ENCODE measurements around the gene SLC51B.
"Not testable (repeated sequence)": the region's sequence is repeated elsewhere in the genome, so short reads cannot be mapped to it uniquely, and the experiment has no call there.

The SLC51B gene

DNA sequence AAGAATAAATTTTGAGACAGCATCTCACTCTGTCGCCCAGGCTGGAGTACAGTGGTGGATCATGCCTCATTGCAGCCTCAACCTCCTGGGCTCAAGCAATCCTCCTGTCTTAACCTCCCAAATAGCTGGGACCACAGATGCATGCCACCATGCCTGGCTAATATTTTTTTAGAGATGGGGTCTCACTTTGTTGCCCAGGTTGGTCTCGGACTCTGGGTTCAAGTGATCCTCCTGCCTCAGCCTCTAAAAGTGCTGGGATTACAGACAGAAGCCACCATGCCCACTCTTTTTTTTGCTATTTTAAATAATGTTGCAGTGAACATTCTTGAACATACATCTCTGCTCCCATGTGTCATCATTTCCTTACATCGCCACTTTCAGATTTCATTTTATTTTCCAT is 6.8 kb upstream of the SLC51B start:
- TF ChIP-seq POLR2AphosphoS5 (IDR thresholded peaks at IDR 0.05; ENCODE audit: low read depth, low read length), result no peak
- no peak for TF ChIP-seq PAX5 (IDR thresholded peaks at IDR 0.05; ENCODE audit: insufficient read depth, low read length, severe bottlenecking)
- TF ChIP-seq SPI1 (IDR thresholded peaks at IDR 0.05; ENCODE audit: low read depth, low read length), result no peak
- no peak for TF ChIP-seq POU2F2 (IDR thresholded peaks at IDR 0.05; ENCODE audit: low read depth, low read length)
- TF ChIP-seq TAF1 (IDR thresholded peaks at IDR 0.05; ENCODE audit: low read depth, low read length), result no peak
- no peak for TF ChIP-seq POLR2A (IDR thresholded peaks at IDR 0.05; ENCODE audit: low read depth, low read length)
- no peak for FAIRE-seq
- DNase-seq (ENCODE audit: insufficient read length, low spot score), result no peak

GRCh38 chr15:65038836-65039235 is 6.4 kb upstream of the SLC51B start:
- no peak for TF ChIP-seq POU2F2 (IDR thresholded peaks at IDR 0.05; ENCODE audit: low read depth, low read length)
- no peak for TF ChIP-seq POLR2AphosphoS5 (IDR thresholded peaks at IDR 0.05; ENCODE audit: low read depth, low read length)
- no peak for TF ChIP-seq POLR2A (IDR thresholded peaks at IDR 0.05; ENCODE audit: low read depth, low read length)
- no peak for TF ChIP-seq TAF1 (IDR thresholded peaks at IDR 0.05; ENCODE audit: low read depth, low read length)
- no peak for TF ChIP-seq SPI1 (IDR thresholded peaks at IDR 0.05; ENCODE audit: low read depth, low read length)
- no peak for TF ChIP-seq PAX5 (IDR thresholded peaks at IDR 0.05; ENCODE audit: insufficient read depth, low read length, severe bottlenecking)
- no peak for FAIRE-seq
- no peak for DNase-seq (ENCODE audit: insufficient read length, low spot score)

GRCh38 chr15:65040461-65040860 is 4.7 kb upstream of the SLC51B start:
- TF ChIP-seq POLR2AphosphoS5 (IDR thresholded peaks at IDR 0.05; ENCODE audit: low read depth, low read length) (no peak), SPI1 (IDR thresholded peaks at IDR 0.05; ENCODE audit: low read depth, low read length) (0 out of 2 replicates have a peak, but pooled peaks have one; percentile 14)
- no peak for FAIRE-seq

DNA sequence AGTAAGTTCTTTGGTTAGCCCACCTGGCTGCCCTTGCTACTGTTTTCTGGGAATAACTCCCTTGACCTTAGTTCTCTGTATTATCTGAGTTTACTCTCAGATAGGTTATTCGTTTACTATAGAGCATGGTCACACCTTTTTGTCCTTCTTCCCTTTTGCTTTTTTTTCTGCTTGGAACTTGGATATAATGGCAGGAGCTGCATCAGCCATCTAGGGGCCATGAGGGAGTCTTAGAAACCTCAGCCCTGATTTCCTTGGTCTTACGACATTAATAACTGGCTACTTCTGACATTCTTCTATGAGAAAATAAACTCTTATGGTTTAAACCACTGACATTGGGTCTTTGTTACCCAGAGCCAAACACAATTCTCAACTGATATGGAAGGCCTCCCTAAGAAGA is 3.4 kb upstream of the SLC51B start:
- DNase-seq (ENCODE audit: insufficient read length, low spot score) (no peak), FAIRE-seq (no peak)
- TF ChIP-seq POLR2A (IDR thresholded peaks at IDR 0.05; ENCODE audit: low read depth, low read length) (no peak), POU2F2 (IDR thresholded peaks at IDR 0.05; ENCODE audit: low read depth, low read length) (no peak), SPI1 (IDR thresholded peaks at IDR 0.05; ENCODE audit: low read depth, low read length) (no peak), TAF1 (IDR thresholded peaks at IDR 0.05; ENCODE audit: low read depth, low read length) (no peak), POLR2AphosphoS5 (IDR thresholded peaks at IDR 0.05; ENCODE audit: low read depth, low read length) (no peak), PAX5 (IDR thresholded peaks at IDR 0.05; ENCODE audit: insufficient read depth, low read length, severe bottlenecking) (no peak)

More at GRCh38 chr15:65040461-65040860, 4.7 kb upstream of the SLC51B start:
- DNase-seq (ENCODE audit: insufficient read length, low spot score), result no peak

DNA sequence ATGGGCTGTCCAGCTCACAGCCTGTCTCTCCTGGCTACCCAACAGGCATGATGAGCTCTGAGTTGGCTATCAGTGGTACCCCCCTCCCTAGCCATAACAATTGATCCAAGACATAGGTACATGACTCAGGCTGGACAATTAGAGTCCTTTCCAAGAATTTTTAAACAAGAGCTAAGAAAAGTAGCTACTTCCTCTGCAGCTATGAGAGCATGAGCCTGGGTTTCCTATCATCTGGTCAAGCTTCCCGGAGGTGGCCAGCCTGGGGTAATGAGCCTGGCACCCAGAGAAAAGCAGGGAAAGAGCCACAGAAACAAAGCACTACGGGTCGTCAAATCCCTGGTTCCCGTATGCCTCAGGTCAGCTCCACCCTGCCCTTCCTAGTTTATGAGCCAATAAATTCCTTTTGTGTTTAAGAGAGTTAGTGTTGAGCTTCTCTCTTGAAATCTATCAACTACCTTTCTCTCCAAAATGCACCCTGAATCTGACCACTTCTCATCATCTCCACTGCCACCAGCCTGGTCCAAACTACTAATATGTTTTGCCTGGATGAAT is 2.3 kb upstream of the SLC51B start:
- no peak for FAIRE-seq
- DNase-seq (ENCODE audit: insufficient read length, low spot score), result no peak
- TF ChIP-seq POU2F2 (IDR thresholded peaks at IDR 0.05; ENCODE audit: low read depth, low read length) (no peak), PAX5 (IDR thresholded peaks at IDR 0.05; ENCODE audit: insufficient read depth, low read length, severe bottlenecking) (no peak), POLR2A (IDR thresholded peaks at IDR 0.05; ENCODE audit: low read depth, low read length) (no peak)

DNA sequence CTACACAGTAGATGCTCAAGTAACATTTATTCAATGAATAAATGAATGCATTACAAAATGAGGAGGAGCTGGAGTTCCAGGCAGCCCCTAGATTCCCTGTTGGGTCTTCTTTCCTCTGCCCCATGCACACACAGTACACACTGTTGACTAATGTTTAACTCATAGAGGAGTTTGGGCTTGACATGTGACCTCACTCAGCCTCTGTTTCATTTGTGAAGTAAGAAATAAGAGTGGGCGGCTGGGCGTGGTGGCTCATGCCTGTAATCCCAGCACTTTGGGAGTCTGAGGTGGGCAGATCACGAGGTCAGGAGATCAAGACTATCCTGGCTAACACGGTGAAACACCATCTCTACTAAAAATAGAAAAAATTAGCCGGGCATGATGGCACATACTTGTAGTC is 969 bp upstream of the SLC51B start:
- FAIRE-seq; DNase-seq (ENCODE audit: insufficient read length, low spot score): not testable (repeated sequence)

- DNase-seq (ENCODE audit: insufficient read length, low spot score), result no peak
- TF ChIP-seq PAX5 (IDR thresholded peaks at IDR 0.05; ENCODE audit: insufficient read depth, low read length, severe bottlenecking) (no peak), POLR2A (IDR thresholded peaks at IDR 0.05; ENCODE audit: low read depth, low read length) (no peak), POLR2AphosphoS5 (IDR thresholded peaks at IDR 0.05; ENCODE audit: low read depth, low read length) (no peak), POU2F2 (IDR thresholded peaks at IDR 0.05; ENCODE audit: low read depth, low read length) (no peak), SPI1 (IDR thresholded peaks at IDR 0.05; ENCODE audit: low read depth, low read length) (no peak), TAF1 (IDR thresholded peaks at IDR 0.05; ENCODE audit: low read depth, low read length) (no peak)
- no peak for FAIRE-seq
Measured at GRCh38 chr15:65048241-65048640, 3.1 kb downstream of the SLC51B start.

- no peak for TF ChIP-seq SPI1 (IDR thresholded peaks at IDR 0.05; ENCODE audit: low read depth, low read length)
- TF ChIP-seq TAF1 (IDR thresholded peaks at IDR 0.05; ENCODE audit: low read depth, low read length), result no peak
- no peak for TF ChIP-seq POLR2AphosphoS5 (IDR thresholded peaks at IDR 0.05; ENCODE audit: low read depth, low read length)
- no peak for TF ChIP-seq POLR2A (IDR thresholded peaks at IDR 0.05; ENCODE audit: low read depth, low read length)
- TF ChIP-seq PAX5 (IDR thresholded peaks at IDR 0.05; ENCODE audit: insufficient read depth, low read length, severe bottlenecking), result no peak
- no peak for TF ChIP-seq POU2F2 (IDR thresholded peaks at IDR 0.05; ENCODE audit: low read depth, low read length)
- FAIRE-seq (peak; percentile 89), DNase-seq (ENCODE audit: insufficient read length, low spot score) (peak; percentile 89)
Measured at GRCh38 chr15:65049418-65049840, 4.2 kb downstream of the SLC51B start.

DNA sequence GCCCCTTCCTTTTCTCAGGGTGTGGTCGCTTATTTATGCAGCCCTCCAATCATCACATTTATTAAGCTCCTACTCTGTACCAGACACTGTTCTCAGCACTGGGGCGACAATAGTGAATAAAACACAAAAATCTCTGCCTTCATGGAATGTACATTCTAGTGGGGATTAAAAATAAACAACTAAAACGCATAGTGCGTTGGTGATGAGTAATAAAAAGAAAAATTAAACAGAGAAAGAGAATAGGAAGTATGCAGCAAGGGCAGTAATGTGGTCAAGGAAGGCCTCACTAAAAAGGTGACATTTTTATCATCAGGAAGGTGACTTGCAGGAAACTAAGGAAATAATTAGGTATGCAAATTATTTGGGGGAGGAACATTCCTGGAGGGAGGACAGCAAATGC is 5.1 kb downstream of the SLC51B start:
- DNase-seq (ENCODE audit: insufficient read length, low spot score) (no peak), FAIRE-seq (no peak)
- TF ChIP-seq TAF1 (IDR thresholded peaks at IDR 0.05; ENCODE audit: low read depth, low read length) (no peak), SPI1 (IDR thresholded peaks at IDR 0.05; ENCODE audit: low read depth, low read length) (no peak), PAX5 (IDR thresholded peaks at IDR 0.05; ENCODE audit: insufficient read depth, low read length, severe bottlenecking) (no peak), POU2F2 (IDR thresholded peaks at IDR 0.05; ENCODE audit: low read depth, low read length) (no peak), POLR2AphosphoS5 (IDR thresholded peaks at IDR 0.05; ENCODE audit: low read depth, low read length) (no peak), POLR2A (IDR thresholded peaks at IDR 0.05; ENCODE audit: low read depth, low read length) (no peak)

DNA sequence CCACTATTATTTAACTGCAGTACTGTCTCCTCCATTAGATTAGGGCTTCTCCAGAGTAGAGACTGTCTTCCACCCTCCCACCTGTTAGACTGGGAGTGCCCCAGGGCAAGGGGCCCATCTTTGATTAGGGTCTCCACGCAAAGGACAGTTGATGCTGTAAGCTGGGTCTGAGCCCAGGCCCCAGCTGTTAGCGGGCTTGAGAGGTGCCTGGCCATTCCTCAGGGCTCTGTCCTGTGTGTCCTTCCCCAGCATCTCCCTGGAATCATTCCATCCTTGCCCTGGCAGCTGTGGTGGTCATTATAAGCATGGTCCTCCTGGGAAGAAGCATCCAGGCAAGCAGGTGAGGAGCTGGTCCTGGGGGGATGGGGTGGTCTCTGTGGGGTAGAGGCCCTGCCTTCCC is 6.1 kb downstream of the SLC51B start:
- DNase-seq (ENCODE audit: insufficient read length, low spot score), result no peak
- TF ChIP-seq POLR2A (IDR thresholded peaks at IDR 0.05; ENCODE audit: low read depth, low read length), result no peak
- TF ChIP-seq POU2F2 (IDR thresholded peaks at IDR 0.05; ENCODE audit: low read depth, low read length), result no peak
- no peak for FAIRE-seq

DNA sequence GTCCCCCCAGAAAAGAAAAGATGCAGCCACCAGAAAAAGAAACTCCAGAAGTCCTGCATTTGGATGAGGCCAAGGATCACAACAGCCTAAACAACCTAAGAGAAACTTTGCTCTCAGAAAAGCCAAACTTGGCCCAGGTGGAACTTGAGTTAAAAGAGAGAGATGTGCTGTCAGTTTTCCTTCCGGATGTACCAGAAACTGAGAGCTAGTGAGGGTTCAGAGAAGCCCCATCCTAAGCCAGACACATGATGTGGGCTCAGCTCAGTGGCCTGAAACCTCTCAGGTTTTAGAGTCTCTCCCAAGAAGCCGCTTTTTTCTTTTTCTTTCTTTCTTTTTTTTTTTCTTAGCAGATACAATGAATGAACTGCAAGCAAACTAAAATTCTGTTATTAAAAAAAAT is 7.8 kb downstream of the SLC51B start:
- FAIRE-seq (no peak), DNase-seq (ENCODE audit: insufficient read length, low spot score) (no peak)
- no peak for TF ChIP-seq POLR2A (IDR thresholded peaks at IDR 0.05; ENCODE audit: low read depth, low read length)
- TF ChIP-seq SPI1 (IDR thresholded peaks at IDR 0.05; ENCODE audit: low read depth, low read length), result no peak
- TF ChIP-seq PAX5 (IDR thresholded peaks at IDR 0.05; ENCODE audit: insufficient read depth, low read length, severe bottlenecking), result no peak
- TF ChIP-seq POLR2AphosphoS5 (IDR thresholded peaks at IDR 0.05; ENCODE audit: low read depth, low read length), result no peak
- no peak for TF ChIP-seq POU2F2 (IDR thresholded peaks at IDR 0.05; ENCODE audit: low read depth, low read length)
- no peak for TF ChIP-seq TAF1 (IDR thresholded peaks at IDR 0.05; ENCODE audit: low read depth, low read length)

All from GM12891 (cell line).